GM12875 (cell line): ENCODE data around the gene PTPN2.

ENCODE experiments used
- H3K4me3 ChIP-seq: one replicate; pipeline ENCODE4 v1.5.1; 2011; ENCODE audit warnings: low read depth, low read length, control low read depth
- CTCF ChIP-seq: IDR thresholded peaks from 2 replicates; pipeline ENCODE4 v1.5.1; 2011; ENCODE audit warnings: low read depth, mild to moderate bottlenecking, control low read depth, inconsistent platforms, low read length, moderate library complexity, borderline replicate concordance; ENCODE audit not compliant: insufficient read depth

PTPN2 gene

GRCh38 chr18:12862874-12863482 lies 21.1 kb downstream of the PTPN2 start:
- H3K4me3 ChIP-seq, result no peak overlapping the region

GRCh38 chr18:12862467-12862866 lies 21.6 kb downstream of the PTPN2 start:
- no peak for TF ChIP-seq CTCF
- no peak overlapping the region for H3K4me3 ChIP-seq

More at GRCh38 chr18:12862874-12863482, 21.1 kb downstream of the PTPN2 start:
- no peak for TF ChIP-seq CTCF

GRCh38 chr18:12861637-12862036 lies 22.4 kb downstream of the PTPN2 start:
- no peak overlapping the region for H3K4me3 ChIP-seq
- no peak for TF ChIP-seq CTCF

- no peak for TF ChIP-seq CTCF
- no peak overlapping the region for H3K4me3 ChIP-seq
These were observed 23.5 kb downstream of the PTPN2 start for GRCh38 chr18:12860530-12860929.

GRCh38 chr18:12858991-12859390 lies 25.0 kb downstream of the PTPN2 start:
- no peak for TF ChIP-seq CTCF
- H3K4me3 ChIP-seq, result no peak overlapping the region

DNA sequence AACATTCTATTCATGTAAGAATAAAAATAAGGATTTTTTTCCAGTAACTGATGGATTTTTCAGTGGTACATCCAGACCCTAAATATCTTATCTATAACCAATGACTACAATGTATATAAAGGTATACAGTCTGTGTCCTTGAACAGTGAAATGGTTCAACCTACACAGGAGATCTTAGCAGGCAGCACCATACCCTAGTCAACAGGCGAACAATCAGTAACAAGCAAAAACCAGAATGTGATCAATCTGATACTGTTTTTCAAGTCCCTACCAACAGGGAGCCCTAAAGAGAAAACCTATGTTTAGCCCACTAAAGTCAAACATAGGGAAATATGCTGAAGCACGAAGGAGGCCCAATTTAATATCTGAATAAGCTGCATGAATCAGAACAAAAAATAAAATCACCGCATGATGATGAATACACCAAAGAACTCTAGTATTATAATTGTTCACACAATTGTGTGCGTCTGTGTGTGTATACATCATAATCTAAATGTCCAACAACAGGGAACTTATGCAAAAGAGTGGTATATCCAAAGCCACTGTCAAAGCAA lies 26.0 kb downstream of the PTPN2 start:
- TF ChIP-seq CTCF, result no peak
- no peak overlapping the region for H3K4me3 ChIP-seq

- no peak overlapping the region for H3K4me3 ChIP-seq
- TF ChIP-seq CTCF, result no peak
These were observed 26.7 kb downstream of the PTPN2 start for GRCh38 chr18:12857215-12857905.
